ENCODE data around the gene IL6R. TPM values are rescaled to one million over a fixed set of nuclear protein-coding genes. Genes with fewer than 3 reads are reported as not detected.

IL6R gene
- total RNA-seq, 3 donors from 2014 or later = 23.6 to 26.8 (median 24.0) TPM

DNA sequence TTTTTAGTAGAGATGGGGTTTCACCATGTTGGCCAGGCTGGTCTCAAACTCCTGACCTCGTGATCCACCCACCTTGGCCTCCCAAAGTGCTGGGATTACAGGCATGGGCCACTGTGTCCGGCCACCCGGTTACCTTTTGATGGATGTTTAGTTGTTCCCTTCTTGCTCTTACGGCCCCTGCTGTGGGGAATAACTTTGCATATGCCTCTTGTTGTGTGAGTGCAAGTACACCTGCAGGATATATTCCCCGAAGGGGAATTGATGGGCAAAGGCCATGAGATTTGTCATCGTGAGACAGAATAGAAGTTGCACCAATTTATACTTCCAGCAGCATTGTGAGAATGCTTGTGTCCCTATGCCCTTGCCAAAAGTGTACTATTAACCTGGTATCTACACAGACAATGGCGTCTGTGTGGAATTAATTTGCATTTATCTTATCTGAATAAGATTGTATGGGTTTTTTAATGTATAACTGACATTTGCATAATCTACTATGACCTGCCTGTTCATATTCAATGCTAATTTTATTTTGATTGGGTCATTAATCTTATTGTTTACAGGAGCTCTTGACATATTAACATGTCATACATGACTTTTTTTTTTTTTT lies 8.1 kb downstream of the IL6R start:
- no peaks in the 10 kb centered on the region for H3K9me3 ChIP-seq
- no peaks in the 10 kb centered on the region for H3K27me3 ChIP-seq
- no peak for TF ChIP-seq POLR2A (IDR thresholded peaks at IDR 0.05)
- TF ChIP-seq, protein P1, sequence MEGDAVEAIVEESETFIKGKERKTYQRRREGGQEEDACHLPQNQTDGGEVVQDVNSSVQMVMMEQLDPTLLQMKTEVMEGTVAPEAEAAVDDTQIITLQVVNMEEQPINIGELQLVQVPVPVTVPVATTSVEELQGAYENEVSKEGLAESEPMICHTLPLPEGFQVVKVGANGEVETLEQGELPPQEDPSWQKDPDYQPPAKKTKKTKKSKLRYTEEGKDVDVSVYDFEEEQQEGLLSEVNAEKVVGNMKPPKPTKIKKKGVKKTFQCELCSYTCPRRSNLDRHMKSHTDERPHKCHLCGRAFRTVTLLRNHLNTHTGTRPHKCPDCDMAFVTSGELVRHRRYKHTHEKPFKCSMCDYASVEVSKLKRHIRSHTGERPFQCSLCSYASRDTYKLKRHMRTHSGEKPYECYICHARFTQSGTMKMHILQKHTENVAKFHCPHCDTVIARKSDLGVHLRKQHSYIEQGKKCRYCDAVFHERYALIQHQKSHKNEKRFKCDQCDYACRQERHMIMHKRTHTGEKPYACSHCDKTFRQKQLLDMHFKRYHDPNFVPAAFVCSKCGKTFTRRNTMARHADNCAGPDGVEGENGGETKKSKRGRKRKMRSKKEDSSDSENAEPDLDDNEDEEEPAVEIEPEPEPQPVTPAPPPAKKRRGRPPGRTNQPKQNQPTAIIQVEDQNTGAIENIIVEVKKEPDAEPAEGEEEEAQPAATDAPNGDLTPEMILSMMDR (IDR thresholded peaks at IDR 0.05) = no peak
- no peak for TF ChIP-seq POLR2AphosphoS5 (IDR thresholded peaks at IDR 0.05)
- peaks cover 2 to 19% of the 10 kb centered on the region in 2 donors for H3K4me1 ChIP-seq
- H3K36me3 ChIP-seq = no peaks in the 10 kb centered on the region
- no peak for DNase-seq (ENCODE audit: low spot score in 2 of 2)
- H3K27ac ChIP-seq = no peak overlapping the region
- intact Hi-C loops (cut with DNase I; ENCODE audit: low total_unique reads) = no loop called here
- H3K4me3 ChIP-seq = no peak overlapping the region

DNA sequence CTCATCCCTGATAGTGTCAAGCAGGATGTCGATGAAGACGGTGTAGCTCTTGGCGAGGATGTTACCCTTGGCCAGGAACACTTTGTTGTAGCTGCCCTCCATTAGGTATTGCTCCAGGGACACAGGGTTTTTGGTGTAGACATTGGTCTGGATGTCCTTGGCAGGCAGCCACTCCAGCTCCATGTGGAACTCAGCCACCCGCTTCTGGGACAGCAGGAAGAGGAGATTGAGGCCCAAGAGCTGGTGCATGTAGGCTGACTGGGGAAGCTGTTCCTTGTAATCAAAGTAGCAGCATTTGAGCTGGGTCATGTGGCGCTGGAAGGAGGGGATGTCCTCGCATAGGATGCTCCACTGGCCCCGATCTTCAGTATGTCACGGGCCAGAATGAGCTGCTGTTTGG lies 9.5 kb downstream of the IL6R start:
- Histone ChIP-seq H3K27me3 (no peaks in the 10 kb centered on the region), H3K36me3 (no peaks in the 10 kb centered on the region), H3K4me3 (no peak overlapping the region), H3K4me1 (peaks cover 0 to 28% of the 10 kb centered on the region in 2 donors), H3K27ac (no peak overlapping the region), H3K9me3 (no peaks in the 10 kb centered on the region)
- no peak for DNase-seq (ENCODE audit: low spot score in 2 of 2)
- TF ChIP-seq POLR2A (IDR thresholded peaks at IDR 0.05) = no peak
- TF ChIP-seq POLR2AphosphoS5 (IDR thresholded peaks at IDR 0.05) = no peak
- TF ChIP-seq, protein P1 (IDR thresholded peaks at IDR 0.05) = no peak
- intact Hi-C loops (cut with DNase I; ENCODE audit: low total_unique reads) = no loop called here

DNA sequence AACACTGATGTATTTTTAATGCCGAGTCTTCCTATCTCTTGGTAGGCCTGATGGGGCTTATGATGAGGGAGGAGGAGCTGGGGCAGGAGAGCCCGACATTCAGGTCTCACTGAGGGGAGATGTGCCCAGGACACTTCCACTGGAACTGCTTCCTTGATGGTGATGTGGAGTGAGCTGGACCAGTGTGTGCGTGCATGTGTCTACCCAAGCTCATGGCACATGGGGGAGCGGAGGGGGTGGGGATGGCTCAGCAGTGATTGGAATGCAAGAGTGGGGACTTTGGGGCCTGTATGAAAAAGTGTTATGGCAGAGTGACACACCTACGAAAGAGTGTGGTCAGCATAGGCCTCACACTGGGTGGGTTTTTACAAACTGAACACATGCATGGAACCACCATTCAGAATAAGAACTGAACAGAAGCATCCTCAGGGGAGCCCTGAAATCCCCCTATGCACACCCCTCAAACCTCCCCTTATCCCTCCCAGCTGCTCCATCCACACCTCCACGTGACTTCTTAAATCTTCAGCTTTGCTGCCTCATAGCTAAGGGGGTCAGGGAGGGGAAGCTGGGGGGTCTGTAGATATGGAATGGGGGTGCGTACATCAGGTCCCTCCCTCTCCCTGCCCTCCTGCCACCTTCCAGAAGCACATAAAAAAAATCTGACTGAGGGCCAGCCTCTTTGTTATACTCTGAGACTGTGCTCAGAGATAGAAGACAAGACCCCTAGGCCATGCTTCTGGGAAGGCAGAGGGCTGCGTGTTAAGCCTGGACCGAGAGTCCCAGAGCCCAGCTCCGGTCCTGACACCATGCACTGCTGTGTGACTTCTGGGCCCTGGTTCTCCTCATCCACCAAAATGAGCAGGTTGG lies 11.6 kb downstream of the IL6R start:
- no peak overlapping the region for H3K4me3 ChIP-seq
- intact Hi-C loops (cut with DNase I; ENCODE audit: low total_unique reads) = no loop called here
- TF ChIP-seq POLR2AphosphoS5 (IDR thresholded peaks at IDR 0.05) (no peak), POLR2A (IDR thresholded peaks at IDR 0.05) (no peak)
- TF ChIP-seq, protein P1 (IDR thresholded peaks at IDR 0.05) = no peak
- H3K27me3 ChIP-seq = no peaks in the 10 kb centered on the region
- no peaks in the 10 kb centered on the region for H3K9me3 ChIP-seq
- H3K27ac ChIP-seq = no peak overlapping the region
- peaks cover 0 to 49% of the 10 kb centered on the region in 2 donors for H3K4me1 ChIP-seq
- no peak for DNase-seq (ENCODE audit: low spot score in 2 of 2)
- H3K36me3 ChIP-seq = no peaks in the 10 kb centered on the region

DNA sequence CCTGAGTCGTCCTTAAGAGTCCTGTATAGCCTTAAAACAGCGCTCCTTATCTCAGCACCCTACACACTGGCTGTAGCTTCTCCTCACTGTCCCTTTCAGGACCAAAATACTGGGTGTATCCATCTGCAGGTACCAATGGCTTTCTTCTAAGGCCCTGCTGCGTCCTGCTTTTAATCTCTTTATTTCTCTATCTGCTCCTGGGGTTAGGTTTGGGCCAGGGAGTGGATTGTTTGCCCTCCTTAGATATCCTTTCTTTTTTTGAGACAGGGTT lies 12.1 kb downstream of the IL6R start:
- TF ChIP-seq, protein P1 (IDR thresholded peaks at IDR 0.05) = no peak
- TF ChIP-seq POLR2AphosphoS5 (IDR thresholded peaks at IDR 0.05) (no peak), POLR2A (IDR thresholded peaks at IDR 0.05) (no peak)
- peaks cover 0 to 52% of the 10 kb centered on the region in 2 donors for H3K4me1 ChIP-seq
- intact Hi-C loops (cut with DNase I; ENCODE audit: low total_unique reads) = no loop called here
- H3K4me3 ChIP-seq = no peak overlapping the region
- H3K9me3 ChIP-seq = no peaks in the 10 kb centered on the region
- H3K27ac ChIP-seq = no peak overlapping the region
- no peaks in the 10 kb centered on the region for H3K27me3 ChIP-seq
- H3K36me3 ChIP-seq = no peaks in the 10 kb centered on the region
- no peak for DNase-seq (ENCODE audit: low spot score in 2 of 2)
